Activated T-cell treated with anti-CD3 and anti-CD28 coated beads for 4 hours (primary cell): ENCODE data around the gene NDRG3.
"Not testable (repeated sequence)": the region's sequence is repeated elsewhere in the genome, so short reads cannot be mapped to it uniquely, and the experiment has no call there.

Source experiments
- DNase-seq: peaks from one replicate; pipeline ENCODE4 v3.0.0-alpha.2; 2020

Gene NDRG3

GRCh38 chr20:36686504-36686903 is 59.4 kb downstream of the NDRG3 start:
- no peak for DNase-seq

- no peak for DNase-seq
Observed at GRCh38 chr20:36684747-36685146, 61.1 kb downstream of the NDRG3 start.

- DNase-seq, result no peak
Observed at GRCh38 chr20:36682311-36682710, 63.6 kb downstream of the NDRG3 start.

GRCh38 chr20:36677422-36677771 is 68.5 kb downstream of the NDRG3 start:
- DNase-seq, result no peak

GRCh38 chr20:36676701-36677421 is 69.0 kb downstream of the NDRG3 start:
- DNase-seq, result no peak

GRCh38 chr20:36675545-36675944 is 70.3 kb downstream of the NDRG3 start:
- not testable (repeated sequence) for DNase-seq

- DNase-seq, result no peak
Observed at GRCh38 chr20:36672991-36673390, 72.9 kb downstream of the NDRG3 start.

GRCh38 chr20:36670665-36671357 is 75.1 kb downstream of the NDRG3 start:
- no peak for DNase-seq

GRCh38 chr20:36666181-36666740 is 79.6 kb downstream of the NDRG3 start:
- DNase-seq, result no peak

GRCh38 chr20:36663031-36663430 is 82.9 kb downstream of the NDRG3 start:
- DNase-seq, result no peak

- no peak for DNase-seq
Observed at GRCh38 chr20:36658300-36658699, 87.6 kb downstream of the NDRG3 start.

- DNase-seq, result no peak
Observed at GRCh38 chr20:36656733-36657132, 89.2 kb downstream of the NDRG3 start.

- no peak for DNase-seq
Observed at GRCh38 chr20:36655004-36655403, 90.9 kb downstream of the NDRG3 start.

- no peak for DNase-seq
Observed at GRCh38 chr20:36654506-36654905, 91.4 kb downstream of the NDRG3 start.

GRCh38 chr20:36653456-36653855 is 92.4 kb downstream of the NDRG3 start:
- DNase-seq, result no peak

- no peak for DNase-seq
Observed at GRCh38 chr20:36647196-36648121, 98.4 kb downstream of the NDRG3 start.

GRCh38 chr20:36646678-36647077 is 99.2 kb downstream of the NDRG3 start:
- DNase-seq, result no peak

GRCh38 chr20:36645998-36646397 is 99.9 kb downstream of the NDRG3 start, which contains the start of gene SLA2:
Gene SLA2 (minus strand): TSS chr20:36646196. CDS start chr20:36641335, 4,861 bp downstream.
- peak; percentile 42 for DNase-seq

GRCh38 chr20:36645353-36645752 is 100.5 kb downstream of the NDRG3 start:
- no peak for DNase-seq

- DNase-seq, result peak; percentile 45
Observed at GRCh38 chr20:36644706-36645095, 101.2 kb downstream of the NDRG3 start.

- DNase-seq, result peak; percentile 43
Observed at GRCh38 chr20:36644032-36644705, 101.7 kb downstream of the NDRG3 start.

- no peak for DNase-seq
Observed at GRCh38 chr20:36642136-36642535, 103.8 kb downstream of the NDRG3 start.

GRCh38 chr20:36641506-36641843 is 104.4 kb downstream of the NDRG3 start:
- no peak for DNase-seq
